ENCODE results near the gene FBXL15.

The FBXL15 gene

DNA sequence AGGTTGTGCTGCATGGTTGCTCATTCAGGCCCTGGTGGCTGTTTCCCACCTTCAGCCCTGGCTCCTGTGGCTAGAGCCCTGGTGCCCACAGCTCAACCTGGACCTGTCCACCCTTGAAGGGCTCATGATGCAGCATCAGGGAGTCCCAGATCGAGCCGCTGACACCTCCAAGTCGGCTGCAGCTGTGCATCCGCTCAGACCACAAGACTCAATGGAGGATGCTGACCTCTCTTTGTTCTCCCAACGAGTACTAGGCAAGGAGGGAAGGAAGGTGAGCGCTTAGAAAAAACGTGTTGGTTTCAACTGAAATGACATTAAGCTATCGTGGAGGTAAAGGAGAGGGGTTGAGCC is 40.2 kb downstream of the FBXL15 start:
- no peak for DNase-seq

DNA sequence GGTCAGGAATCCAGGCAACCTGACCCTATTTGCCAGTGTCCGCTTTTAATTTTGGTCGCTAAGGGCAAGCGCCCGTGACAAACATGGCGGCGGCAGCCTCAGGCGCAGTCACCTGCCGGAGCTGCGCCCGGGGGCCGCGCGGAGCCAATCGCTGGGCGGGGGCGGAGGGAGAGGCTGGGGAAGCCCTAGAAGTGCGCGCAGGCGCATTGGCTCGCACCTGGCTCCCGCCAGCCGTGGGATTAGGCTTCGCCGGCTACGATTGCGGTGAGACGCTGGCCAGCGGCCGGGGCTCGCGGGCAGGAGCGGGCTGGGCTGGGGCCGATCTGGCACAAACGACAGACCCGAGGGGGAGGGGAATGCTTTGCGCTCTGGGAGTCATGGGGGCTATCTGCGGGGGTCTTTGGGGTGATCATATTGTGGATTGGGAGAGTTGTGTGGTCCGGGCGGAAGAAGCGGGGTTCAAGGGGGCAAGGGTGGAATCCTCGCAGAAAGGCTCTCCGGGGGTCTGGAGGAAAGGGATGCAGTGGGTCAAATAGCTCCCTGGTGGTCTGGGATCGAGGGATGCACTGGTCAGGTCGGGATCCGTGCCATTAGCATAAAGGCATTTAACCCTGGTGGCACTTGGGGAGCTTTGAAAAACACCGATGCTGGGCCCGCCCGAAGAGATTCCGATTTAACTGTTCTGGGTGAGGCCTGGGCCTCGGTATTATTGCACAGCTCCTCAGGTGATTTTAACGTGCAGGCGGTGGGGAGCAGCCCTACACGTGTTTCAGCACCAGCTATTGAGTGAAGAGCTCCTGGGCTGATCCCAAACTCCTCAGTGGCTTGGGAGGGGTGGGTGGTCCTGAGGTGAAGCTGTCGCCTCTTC is 40.8 kb downstream of the FBXL15 start:
- peak; percentile 31 for DNase-seq

DNA sequence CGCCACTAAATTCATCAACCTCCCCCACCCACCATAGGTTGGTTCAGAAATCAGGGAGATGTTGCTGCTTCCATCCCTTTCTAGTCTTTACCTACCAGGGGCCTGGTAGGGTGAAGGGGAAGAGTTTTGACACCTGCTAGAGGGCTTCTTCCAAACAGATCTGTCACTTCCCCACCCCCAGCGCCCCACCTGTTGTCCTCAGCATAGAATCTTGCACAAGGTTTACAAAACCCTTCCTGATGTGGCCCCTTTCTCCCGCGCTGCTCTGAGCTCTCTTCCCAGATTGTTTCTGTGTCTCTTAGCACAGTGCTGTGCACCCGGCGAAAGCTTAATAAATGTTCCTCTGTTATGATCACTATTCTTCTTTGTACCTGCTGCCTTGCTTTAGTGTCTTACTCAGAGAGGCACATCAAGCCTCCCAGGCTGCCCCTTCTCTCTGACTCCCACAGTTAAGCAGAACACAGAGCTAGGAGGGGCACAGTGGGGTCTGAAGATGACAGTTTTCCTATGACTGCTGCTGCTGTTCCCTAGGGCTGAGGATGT is 41.9 kb downstream of the FBXL15 start:
- no peak for DNase-seq

- no peak for DNase-seq
Observed at GRCh38 chr10:102463983-102464382, 43.3 kb downstream of the FBXL15 start.

- no peak for DNase-seq
Observed at GRCh38 chr10:102465466-102465865, 44.8 kb downstream of the FBXL15 start.

- no peak for DNase-seq
Observed at GRCh38 chr10:102467318-102467717, 46.7 kb downstream of the FBXL15 start.

DNA sequence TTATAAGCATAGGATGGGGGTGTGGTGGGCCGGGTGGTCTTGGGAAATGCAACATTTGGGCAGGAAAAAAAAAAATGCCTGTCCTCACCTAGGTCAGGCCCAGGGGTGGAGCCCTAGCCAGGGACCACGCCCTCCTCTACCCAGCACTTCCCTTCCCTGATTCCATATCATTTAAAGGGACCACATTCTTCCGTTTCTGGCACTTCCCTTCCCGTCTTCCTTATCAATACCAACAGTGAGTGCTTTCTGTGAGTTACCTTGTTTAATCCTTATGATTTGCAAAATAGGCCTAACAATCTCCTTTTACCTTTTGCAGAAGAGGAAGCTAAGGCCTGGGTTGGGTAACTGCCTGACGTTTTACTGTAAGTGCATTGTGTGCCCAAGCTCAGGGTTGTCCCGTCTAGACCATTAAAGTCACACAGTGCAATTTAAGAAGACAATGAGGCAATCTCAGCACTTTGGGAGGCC is 47.4 kb downstream of the FBXL15 start:
- no peak for DNase-seq

- no peak for DNase-seq
Observed at GRCh38 chr10:102468683-102469082, 48.0 kb downstream of the FBXL15 start.

DNA sequence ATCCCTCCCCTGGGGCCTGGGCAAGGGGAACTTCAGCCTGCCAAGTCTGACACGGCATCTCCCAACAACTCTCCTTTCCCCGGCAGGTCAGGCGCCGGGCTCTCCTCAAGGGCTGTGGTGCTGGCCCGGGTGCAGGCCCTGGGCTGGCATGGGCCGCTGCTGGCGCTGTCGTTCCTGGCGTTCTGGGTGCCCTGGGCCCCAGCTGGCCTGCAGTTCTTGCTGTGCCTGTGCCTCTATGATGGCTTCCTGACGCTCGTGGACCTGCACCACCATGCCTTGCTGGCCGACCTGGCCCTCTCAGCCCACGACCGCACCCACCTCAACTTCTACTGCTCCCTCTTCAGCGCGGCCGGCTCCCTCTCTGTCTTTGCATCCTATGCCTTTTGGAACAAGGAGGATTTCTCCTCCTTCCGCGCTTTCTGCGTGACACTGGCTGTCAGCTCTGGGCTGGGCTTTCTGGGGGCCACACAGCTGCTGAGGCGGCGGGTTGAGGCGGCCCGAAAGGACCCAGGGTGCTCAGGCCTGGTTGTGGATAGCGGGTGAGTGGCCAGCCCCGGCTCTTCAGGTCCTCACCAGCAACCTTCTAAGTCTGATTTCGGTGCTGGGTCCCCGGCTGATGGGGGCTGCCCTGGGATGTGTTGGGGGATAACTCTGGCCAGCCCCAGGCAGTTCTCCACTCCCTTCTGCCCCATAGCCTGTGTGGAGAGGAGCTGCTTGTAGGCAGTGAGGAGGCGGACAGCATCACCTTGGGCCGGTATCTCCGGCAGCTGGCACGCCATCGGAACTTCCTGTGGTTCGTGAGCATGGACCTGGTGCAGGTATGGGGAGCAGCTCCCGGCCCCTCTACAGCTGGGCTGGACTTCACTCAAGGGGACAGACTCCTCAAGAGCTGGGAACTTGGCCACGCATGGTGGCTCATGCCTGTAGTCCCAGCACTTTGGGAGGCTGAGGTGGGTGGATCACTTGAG is 50.2 kb downstream of the FBXL15 start:
- no peak for DNase-seq

Data from amniotic stem cell (primary cell).